Measurements from ENCODE around the gene NCK2. TPM values are rescaled to one million over a fixed set of nuclear protein-coding genes. Genes with fewer than 3 reads are reported as not detected.

NCK2 gene
- total RNA-seq, 1 donor from 2014 or later = 82.9 TPM

DNA sequence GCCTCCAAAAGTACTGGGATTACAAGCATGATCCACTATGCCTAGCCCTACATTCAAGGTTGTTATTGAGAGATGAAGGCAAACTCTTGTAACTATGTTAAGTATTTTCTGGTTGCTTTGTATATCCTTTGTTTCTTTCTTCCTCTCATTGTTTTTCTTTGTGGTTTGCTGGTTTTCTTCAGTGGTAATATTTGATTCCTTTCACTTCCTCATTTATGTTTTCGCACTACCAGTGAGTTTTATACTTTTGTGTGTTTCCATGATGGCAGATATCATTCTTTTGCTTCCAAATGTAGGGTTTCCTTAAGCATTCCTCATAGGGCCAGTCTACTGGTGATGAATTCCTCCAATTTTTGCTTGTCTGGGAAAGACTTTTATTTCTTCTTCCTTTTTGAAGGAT, 90.2 kb downstream of the NCK2 start:
- no peak for TF ChIP-seq CTCF (IDR thresholded peaks at IDR 0.05; ENCODE audit: insufficient read depth, low read length, poor library complexity, severe bottlenecking)
- DNase-seq (ENCODE audit: low read depth) = no peak
- no peaks in the 10 kb centered on the region for H3K36me3 ChIP-seq (ENCODE audit: control insufficient read depth, insufficient read depth, low read length)
- no peak overlapping the region for H3K4me3 ChIP-seq (ENCODE audit: low read depth, low read length)
- H3K27me3 ChIP-seq (ENCODE audit: control insufficient read depth, insufficient read depth, low read length) = no peaks in the 10 kb centered on the region

- H3K36me3 ChIP-seq (ENCODE audit: control insufficient read depth, insufficient read depth, low read length) = no peaks in the 10 kb centered on the region
- no peak for DNase-seq (ENCODE audit: low read depth)
- no peak for TF ChIP-seq CTCF (IDR thresholded peaks at IDR 0.05; ENCODE audit: insufficient read depth, low read length, poor library complexity, severe bottlenecking)
- no peak overlapping the region for H3K4me3 ChIP-seq (ENCODE audit: low read depth, low read length)
- H3K27me3 ChIP-seq (ENCODE audit: control insufficient read depth, insufficient read depth, low read length) = no peaks in the 10 kb centered on the region
Measured at GRCh38 chr2:105836341-105836740, 91.6 kb downstream of the NCK2 start.

GRCh38 chr2:105836840-105837692, 92.4 kb downstream of the NCK2 start:
- no peaks in the 10 kb centered on the region for H3K36me3 ChIP-seq (ENCODE audit: control insufficient read depth, insufficient read depth, low read length)
- H3K27me3 ChIP-seq (ENCODE audit: control insufficient read depth, insufficient read depth, low read length) = no peaks in the 10 kb centered on the region
- DNase-seq (ENCODE audit: low read depth) = no peak
- no peak overlapping the region for H3K4me3 ChIP-seq (ENCODE audit: low read depth, low read length)
- TF ChIP-seq CTCF (IDR thresholded peaks at IDR 0.05; ENCODE audit: insufficient read depth, low read length, poor library complexity, severe bottlenecking) = no peak

- H3K4me3 ChIP-seq (ENCODE audit: low read depth, low read length) = no peak overlapping the region
- H3K36me3 ChIP-seq (ENCODE audit: control insufficient read depth, insufficient read depth, low read length) = no peaks in the 10 kb centered on the region
- DNase-seq (ENCODE audit: low read depth) = no peak
- H3K27me3 ChIP-seq (ENCODE audit: control insufficient read depth, insufficient read depth, low read length) = no peaks in the 10 kb centered on the region
- no peak for TF ChIP-seq CTCF (IDR thresholded peaks at IDR 0.05; ENCODE audit: insufficient read depth, low read length, poor library complexity, severe bottlenecking)
Measured at GRCh38 chr2:105839793-105840192, 95.1 kb downstream of the NCK2 start.

GRCh38 chr2:105840933-105841332, 96.2 kb downstream of the NCK2 start:
- DNase-seq (ENCODE audit: low read depth) = no peak
- TF ChIP-seq CTCF (IDR thresholded peaks at IDR 0.05; ENCODE audit: insufficient read depth, low read length, poor library complexity, severe bottlenecking) = no peak
- no peak overlapping the region for H3K4me3 ChIP-seq (ENCODE audit: low read depth, low read length)
- H3K27me3 ChIP-seq (ENCODE audit: control insufficient read depth, insufficient read depth, low read length) = no peaks in the 10 kb centered on the region
- H3K36me3 ChIP-seq (ENCODE audit: control insufficient read depth, insufficient read depth, low read length) = no peaks in the 10 kb centered on the region

DNA sequence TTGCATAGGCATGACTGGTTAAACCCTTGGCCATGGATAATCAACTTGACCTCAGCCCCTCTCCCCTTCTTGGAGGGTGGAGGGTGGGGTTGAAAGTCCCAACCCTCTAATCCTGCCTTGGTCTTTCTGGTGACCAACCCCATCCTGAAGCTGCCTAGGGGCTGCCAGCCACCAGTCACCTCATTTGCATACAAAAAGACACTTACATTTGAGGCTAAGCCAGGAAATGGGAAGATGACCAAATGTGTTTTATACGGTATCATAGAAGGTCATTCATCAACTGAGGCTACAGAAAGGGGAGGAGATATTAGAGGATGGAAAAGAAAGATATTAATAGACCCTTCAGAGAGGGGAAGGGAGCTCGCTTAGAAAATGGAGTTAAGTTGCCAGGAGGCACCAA, 96.8 kb downstream of the NCK2 start:
- TF ChIP-seq CTCF (IDR thresholded peaks at IDR 0.05; ENCODE audit: insufficient read depth, low read length, poor library complexity, severe bottlenecking) = no peak
- no peak for DNase-seq (ENCODE audit: low read depth)
- H3K27me3 ChIP-seq (ENCODE audit: control insufficient read depth, insufficient read depth, low read length) = no peaks in the 10 kb centered on the region
- H3K36me3 ChIP-seq (ENCODE audit: control insufficient read depth, insufficient read depth, low read length) = no peaks in the 10 kb centered on the region
- H3K4me3 ChIP-seq (ENCODE audit: low read depth, low read length) = no peak overlapping the region
